ENCODE measurements around the gene KHNYN.
"Not testable (repeated sequence)": the region's sequence is repeated elsewhere in the genome, so short reads cannot be mapped to it uniquely, and the experiment has no call there.

DNA sequence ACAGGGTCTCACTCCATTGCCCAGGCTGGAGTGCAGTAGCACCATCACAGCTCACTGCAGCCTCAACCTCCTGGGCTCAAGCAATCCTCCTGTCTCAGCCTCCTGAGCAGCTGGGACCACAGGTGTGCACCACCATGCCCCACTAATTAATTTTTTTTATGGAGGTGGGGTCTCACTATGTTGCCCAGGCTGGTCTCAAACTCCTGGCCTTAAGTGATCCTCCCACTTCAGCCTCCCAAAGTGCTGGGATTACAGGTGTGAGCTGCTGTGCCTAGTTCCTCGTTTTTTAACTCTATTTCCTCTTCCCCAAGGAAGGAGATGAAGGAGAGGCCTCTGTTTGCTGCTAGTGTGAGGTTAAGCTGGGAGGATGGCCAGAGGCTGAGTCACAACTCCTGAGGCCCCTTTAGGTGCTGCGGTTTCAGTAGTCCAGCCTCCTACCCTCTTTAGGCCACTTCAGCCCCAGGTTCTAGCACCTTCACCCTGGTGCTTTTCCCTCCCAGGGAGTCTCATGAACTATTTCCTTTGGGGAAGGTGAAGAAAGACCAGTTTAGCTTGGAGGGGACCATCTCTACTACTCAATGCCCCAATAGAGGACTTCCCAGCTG is 53.0 kb downstream of the KHNYN start:
- TF ChIP-seq ZNF274 (IDR thresholded peaks at IDR 0.05; ENCODE audit: low read depth, low read length); SUZ12 (IDR thresholded peaks at IDR 0.05; ENCODE audit: extremely low read depth, insufficient read depth, insufficient read length); YY1 (IDR thresholded peaks at IDR 0.05; ENCODE audit: insufficient read depth, insufficient read length): not testable (repeated sequence)
